NCI-H2227 treated with DMSO at 0.1 percent for 48 hours (cell line): ENCODE data around the gene HOXA10.

Source experiments
- DNase-seq: peaks from one replicate; lab custom pipeline; 2025; lab: John Stamatoyannopoulos, UW

The HOXA10 gene

GRCh38 chr7:27173956-27174873 is at the start of gene HOXA10:
TSS of gene HOXA10 (minus strand) at chr7:27174320. CDS start at chr7:27174306, 14 bp downstream.
- DNase-seq = no peak

- no peak for DNase-seq
Observed at GRCh38 chr7:27221201-27221797, 47.2 kb upstream of the HOXA10 start.

GRCh38 chr7:27220440-27220955 is 46.4 kb upstream of the HOXA10 start:
- no peak for DNase-seq

- DNase-seq = no peak
Observed at GRCh38 chr7:27219821-27220220, 45.7 kb upstream of the HOXA10 start.

- DNase-seq = no peak
Observed at GRCh38 chr7:27217951-27218350, 43.8 kb upstream of the HOXA10 start.

GRCh38 chr7:27215356-27215755 is 41.2 kb upstream of the HOXA10 start:
- no peak for DNase-seq

- no peak for DNase-seq
Observed at GRCh38 chr7:27214239-27214950, 40.3 kb upstream of the HOXA10 start.

GRCh38 chr7:27213433-27214238 is 39.5 kb upstream of the HOXA10 start:
- DNase-seq = no peak

- DNase-seq = no peak
Observed at GRCh38 chr7:27212497-27213432, 38.6 kb upstream of the HOXA10 start.

- DNase-seq = no peak
Observed at GRCh38 chr7:27211764-27212204, 37.7 kb upstream of the HOXA10 start.

GRCh38 chr7:27211084-27211446 is 36.9 kb upstream of the HOXA10 start:
- no peak for DNase-seq

- peak; percentile 18 for DNase-seq
Observed at GRCh38 chr7:27210441-27211083, 36.4 kb upstream of the HOXA10 start.

GRCh38 chr7:27209933-27210440 is 35.9 kb upstream of the HOXA10 start:
- no peak for DNase-seq

GRCh38 chr7:27208998-27209397 is 34.9 kb upstream of the HOXA10 start:
- no peak for DNase-seq

- DNase-seq = no peak
Observed at GRCh38 chr7:27207348-27207985, 33.3 kb upstream of the HOXA10 start.

GRCh38 chr7:27205325-27206280 is 31.5 kb upstream of the HOXA10 start:
- DNase-seq = no peak

GRCh38 chr7:27204851-27205322 is 30.8 kb upstream of the HOXA10 start:
- DNase-seq = no peak
